Measurements from ENCODE around the gene MTMR8. TPM values are rescaled to one million over a fixed set of nuclear protein-coding genes. Genes with fewer than 3 reads are reported as not detected.

MTMR8 gene
- total RNA-seq, 1 experiment from 2014 or later: 2.8 TPM

- BruUV-seq (replicated peaks): no TSS peak
- intact Hi-C loops (cut with micrococcal nuclease; ENCODE audit: unreplicated experiment): no loop called here
- CTCF ChIA-PET: no interaction called here
These were observed 57.0 kb downstream of the MTMR8 start for GRCh38 chrX:64338296-64338695.

GRCh38 chrX:64334467-64334866, 60.8 kb downstream of the MTMR8 start:
- H3K9me3 Mint-ChIP-seq (ENCODE audit: unreplicated experiment): no peaks in the 10 kb centered on the region
- Histone ChIP-seq H3K36me3 (ENCODE audit: control insufficient read depth, insufficient read depth, low read length) (no peaks in the 10 kb centered on the region), H3K4me1 (no peaks in the 10 kb centered on the region), H3K4me3 (ENCODE audit: low read depth, low read length) (no peak overlapping the region), H3K9me3 (no peaks in the 10 kb centered on the region), H3K27me3 (replicated peaks; ENCODE audit: control insufficient read depth, insufficient read depth, low read length) (no peaks in the 10 kb centered on the region)
- H3K27ac Mint-ChIP-seq (ENCODE audit: unreplicated experiment): no peak overlapping the region
- CTCF ChIA-PET: no interaction called here
- no peaks in the 10 kb centered on the region for H3K36me3 Mint-ChIP-seq (ENCODE audit: insufficient read depth, unreplicated experiment)
- no peaks in the 10 kb centered on the region for H3K27me3 Mint-ChIP-seq (ENCODE audit: insufficient read depth, unreplicated experiment)
- H3K4me3 Mint-ChIP-seq (ENCODE audit: unreplicated experiment): no peak overlapping the region
- no TSS peak for BruUV-seq (replicated peaks)
- POLR2A ChIA-PET: no interaction called here
- intact Hi-C loops (cut with micrococcal nuclease; ENCODE audit: unreplicated experiment): no loop called here
- DNase-seq: peak in 1 of 2 experiments; percentile 3
- H3K4me1 Mint-ChIP-seq (ENCODE audit: low read depth, unreplicated experiment): no peaks in the 10 kb centered on the region
- TF ChIP-seq, protein P1, sequence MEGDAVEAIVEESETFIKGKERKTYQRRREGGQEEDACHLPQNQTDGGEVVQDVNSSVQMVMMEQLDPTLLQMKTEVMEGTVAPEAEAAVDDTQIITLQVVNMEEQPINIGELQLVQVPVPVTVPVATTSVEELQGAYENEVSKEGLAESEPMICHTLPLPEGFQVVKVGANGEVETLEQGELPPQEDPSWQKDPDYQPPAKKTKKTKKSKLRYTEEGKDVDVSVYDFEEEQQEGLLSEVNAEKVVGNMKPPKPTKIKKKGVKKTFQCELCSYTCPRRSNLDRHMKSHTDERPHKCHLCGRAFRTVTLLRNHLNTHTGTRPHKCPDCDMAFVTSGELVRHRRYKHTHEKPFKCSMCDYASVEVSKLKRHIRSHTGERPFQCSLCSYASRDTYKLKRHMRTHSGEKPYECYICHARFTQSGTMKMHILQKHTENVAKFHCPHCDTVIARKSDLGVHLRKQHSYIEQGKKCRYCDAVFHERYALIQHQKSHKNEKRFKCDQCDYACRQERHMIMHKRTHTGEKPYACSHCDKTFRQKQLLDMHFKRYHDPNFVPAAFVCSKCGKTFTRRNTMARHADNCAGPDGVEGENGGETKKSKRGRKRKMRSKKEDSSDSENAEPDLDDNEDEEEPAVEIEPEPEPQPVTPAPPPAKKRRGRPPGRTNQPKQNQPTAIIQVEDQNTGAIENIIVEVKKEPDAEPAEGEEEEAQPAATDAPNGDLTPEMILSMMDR (IDR thresholded peaks at IDR 0.05; ENCODE audit: insufficient read depth in 1 of 2, low read depth in 1 of 2, low read length in 1 of 2, severe bottlenecking in 1 of 2, unreplicated experiment in 1 of 2): no peak

More at GRCh38 chrX:64338296-64338695, 57.0 kb downstream of the MTMR8 start:
- no peak overlapping the region for H3K27ac Mint-ChIP-seq (ENCODE audit: unreplicated experiment)
- H3K27me3 Mint-ChIP-seq (ENCODE audit: insufficient read depth, unreplicated experiment): no peaks in the 10 kb centered on the region
- peak in 1 of 2 experiments; percentile 0 for DNase-seq
- no peaks in the 10 kb centered on the region for H3K9me3 Mint-ChIP-seq (ENCODE audit: unreplicated experiment)
- POLR2A ChIA-PET: no interaction called here
- H3K4me3 Mint-ChIP-seq (ENCODE audit: unreplicated experiment): no peak overlapping the region
- H3K27me3 ChIP-seq (replicated peaks; ENCODE audit: control insufficient read depth, insufficient read depth, low read length): no peaks in the 10 kb centered on the region
- H3K4me3 ChIP-seq (ENCODE audit: low read depth, low read length): no peak overlapping the region
- H3K4me1 ChIP-seq: no peaks in the 10 kb centered on the region
- no peaks in the 10 kb centered on the region for H3K4me1 Mint-ChIP-seq (ENCODE audit: low read depth, unreplicated experiment)
- H3K9me3 ChIP-seq: no peaks in the 10 kb centered on the region
- H3K36me3 ChIP-seq (ENCODE audit: control insufficient read depth, insufficient read depth, low read length): no peaks in the 10 kb centered on the region
- no peaks in the 10 kb centered on the region for H3K36me3 Mint-ChIP-seq (ENCODE audit: insufficient read depth, unreplicated experiment)
- TF ChIP-seq, protein P1 (IDR thresholded peaks at IDR 0.05; ENCODE audit: insufficient read depth in 1 of 2, low read depth in 1 of 2, low read length in 1 of 2, severe bottlenecking in 1 of 2, unreplicated experiment in 1 of 2): no peak

GRCh38 chrX:64330284-64330683, 65.0 kb downstream of the MTMR8 start:
- ChIA-PET POLR2A (no interaction called here), CTCF (no interaction called here)
- BruUV-seq (replicated peaks): no TSS peak
- no peaks in the 10 kb centered on the region for H3K4me1 Mint-ChIP-seq (ENCODE audit: low read depth, unreplicated experiment)
- H3K36me3 Mint-ChIP-seq (ENCODE audit: insufficient read depth, unreplicated experiment): no peaks in the 10 kb centered on the region
- intact Hi-C loops (cut with micrococcal nuclease; ENCODE audit: unreplicated experiment): no loop called here
- Histone ChIP-seq H3K36me3 (ENCODE audit: control insufficient read depth, insufficient read depth, low read length) (no peaks in the 10 kb centered on the region), H3K4me3 (ENCODE audit: low read depth, low read length) (no peak overlapping the region), H3K27me3 (replicated peaks; ENCODE audit: control insufficient read depth, insufficient read depth, low read length) (no peaks in the 10 kb centered on the region), H3K4me1 (no peaks in the 10 kb centered on the region), H3K9me3 (no peaks in the 10 kb centered on the region)
- no peak overlapping the region for H3K4me3 Mint-ChIP-seq (ENCODE audit: unreplicated experiment)
- no peak for DNase-seq
- H3K27ac Mint-ChIP-seq (ENCODE audit: unreplicated experiment): no peak overlapping the region
- TF ChIP-seq, protein P1 (IDR thresholded peaks at IDR 0.05; ENCODE audit: insufficient read depth in 1 of 2, low read depth in 1 of 2, low read length in 1 of 2, severe bottlenecking in 1 of 2, unreplicated experiment in 1 of 2): no peak
- no peaks in the 10 kb centered on the region for H3K9me3 Mint-ChIP-seq (ENCODE audit: unreplicated experiment)
- H3K27me3 Mint-ChIP-seq (ENCODE audit: insufficient read depth, unreplicated experiment): no peaks in the 10 kb centered on the region
